HFFc6 (cell line): Measurements from ENCODE around the gene GALNT11. TPM values are rescaled to one million over a fixed set of nuclear protein-coding genes. Genes with fewer than 3 reads are reported as not detected.
"Not testable (repeated sequence)": the region's sequence is repeated elsewhere in the genome, so short reads cannot be mapped to it uniquely, and the experiment has no call there.

ENCODE experiments used
- DNase-seq: peaks from one replicate; pipeline ENCODE4 v3.0.0-alpha.2; 2018
- H3K27ac Mint-ChIP-seq: 2 replicates; pipeline ENCODE4 v1.8.0; 2020; ENCODE audit warnings: mild to moderate bottlenecking, mixed read lengths
- H3K27me3 Mint-ChIP-seq: 2 replicates; pipeline ENCODE4 v1.8.0; 2021; ENCODE audit warnings: mild to moderate bottlenecking, moderate library complexity, mixed read lengths; ENCODE audit not compliant: insufficient read depth
- H3K36me3 Mint-ChIP-seq: 2 replicates; pipeline ENCODE4 v1.8.0; 2021; ENCODE audit warnings: low read depth, mixed read lengths
- H3K4me1 Mint-ChIP-seq: 2 replicates; pipeline ENCODE4 v1.8.0; 2020; ENCODE audit warnings: low read depth, mixed read lengths
- H3K4me3 Mint-ChIP-seq: 2 replicates; pipeline ENCODE4 v1.8.0; 2020; ENCODE audit warnings: mild to moderate bottlenecking, moderate library complexity, mixed read lengths
- H3K9me3 Mint-ChIP-seq: 2 replicates; pipeline ENCODE4 v1.8.0; 2020; ENCODE audit warnings: mild to moderate bottlenecking, mixed read lengths
- CTCF ChIP-seq: fragments of 200-600 bp; sonication (generic); IDR thresholded peaks from 2 replicates; pipeline ENCODE4 v1.5.0; 2021; ENCODE audit warnings: antibody characterized with exemption, mild to moderate bottlenecking
- total RNA-seq, 6 experiments: library from RNA; stranded (reverse); fragmentation: NEBNext Ultra II Directional; extraction: Animal tissue kit (Norgen Biotek cat#: 25700); gene quantifications; 2 replicates in 1 of 6; 3 replicates in 5 of 6; pipeline ENCODE4 v1.2.3, GENCODE V29; 2021

GALNT11 gene
- total RNA-seq, 6 experiments from 2014 or later, result 21.8 to 27.7 (median 23.6) TPM

GRCh38 chr7:152035817-152036216 is 10.3 kb downstream of the GALNT11 start:
- Mint-ChIP-seq H3K4me3 (no peak overlapping the region), H3K27me3 (peaks cover 2% of the 10 kb centered on the region), H3K36me3 (peaks cover 55% of the 10 kb centered on the region), H3K9me3 (peaks cover 38% of the 10 kb centered on the region), H3K4me1 (0 out of 2 replicates have a peak, but pooled peaks cover 4% of the 10 kb centered on the region), H3K27ac (no peak overlapping the region)
- no peak for TF ChIP-seq CTCF
- no peak for DNase-seq

- Mint-ChIP-seq H3K9me3 (peaks cover 38% of the 10 kb centered on the region), H3K36me3 (peaks cover 59% of the 10 kb centered on the region)
- not testable (repeated sequence) for H3K27ac Mint-ChIP-seq, H3K27me3 Mint-ChIP-seq, DNase-seq, H3K4me1 Mint-ChIP-seq, H3K4me3 Mint-ChIP-seq
Observed at GRCh38 chr7:152038410-152038809, 12.9 kb downstream of the GALNT11 start.

- not testable (repeated sequence) for H3K27me3 Mint-ChIP-seq, H3K4me1 Mint-ChIP-seq, H3K27ac Mint-ChIP-seq, H3K4me3 Mint-ChIP-seq, DNase-seq
- Mint-ChIP-seq H3K36me3 (peaks cover 47% of the 10 kb centered on the region), H3K9me3 (peaks cover 36% of the 10 kb centered on the region)
Observed at GRCh38 chr7:152043086-152043485, 17.6 kb downstream of the GALNT11 start.

- H3K27me3 Mint-ChIP-seq, H3K4me1 Mint-ChIP-seq, H3K4me3 Mint-ChIP-seq, H3K27ac Mint-ChIP-seq, DNase-seq: not testable (repeated sequence)
- peaks cover 40% of the 10 kb centered on the region for H3K36me3 Mint-ChIP-seq
- peaks cover 18% of the 10 kb centered on the region for H3K9me3 Mint-ChIP-seq
Observed at GRCh38 chr7:152044909-152045308, 19.4 kb downstream of the GALNT11 start.

- Mint-ChIP-seq H3K9me3 (peaks cover 18% of the 10 kb centered on the region), H3K4me3 (no peak overlapping the region), H3K27me3 (no peaks in the 10 kb centered on the region; the same call in 1 of the 2 replicates), H3K27ac (no peak overlapping the region), H3K36me3 (peaks cover 35% of the 10 kb centered on the region), H3K4me1 (no peaks in the 10 kb centered on the region)
- TF ChIP-seq CTCF, result no peak
- DNase-seq, result no peak
Observed at GRCh38 chr7:152046531-152046930, 21.1 kb downstream of the GALNT11 start.

- H3K27ac Mint-ChIP-seq, result no peak overlapping the region
Observed at GRCh38 chr7:152048051-152048450, 22.6 kb downstream of the GALNT11 start.

GRCh38 chr7:152050547-152050971 is 25.1 kb downstream of the GALNT11 start:
- no peak for TF ChIP-seq CTCF
- DNase-seq, result no peak
- Mint-ChIP-seq H3K4me3 (no peak overlapping the region), H3K4me1 (peaks cover 16% of the 10 kb centered on the region), H3K36me3 (peaks cover 16% of the 10 kb centered on the region), H3K27me3 (no peaks in the 10 kb centered on the region; the same call in none of the 2 replicates), H3K27ac (no peak overlapping the region), H3K9me3 (peaks cover 4% of the 10 kb centered on the region; the same call in 1 of the 2 replicates)

More at GRCh38 chr7:152048051-152048450, 22.6 kb downstream of the GALNT11 start:
- Mint-ChIP-seq H3K4me1 (peaks cover 1% of the 10 kb centered on the region; the same call in 1 of the 2 replicates), H3K27me3 (no peaks in the 10 kb centered on the region; the same call in none of the 2 replicates), H3K9me3 (peaks cover 18% of the 10 kb centered on the region), H3K36me3 (peaks cover 33% of the 10 kb centered on the region), H3K4me3 (no peak overlapping the region)
- TF ChIP-seq CTCF, result no peak
- no peak for DNase-seq
